Adipose tissue (tissue), 3 donors: ENCODE measurements around the gene P2RY10. TPM values are rescaled to one million over a fixed set of nuclear protein-coding genes. Genes with fewer than 3 reads are reported as not detected.

ENCODE experiments used
- H3K27ac ChIP-seq: one replicate; pipeline ENCODE4 v1.5.1; 2013; ENCODE audit warnings: low read depth, low read length
- WGBS, 3 donors: extraction: QIAGEN DNeasy Blood & Tissue Kit; methylation state at CpG; one replicate each; pipeline ENCODE4 v1.1.7; 2013; 5-methylcytosine and 5-hydroxymethylcytosine counted together
- polyA plus RNA-seq, 3 donors: library from polyadenylated mRNA; stranded (reverse); fragments of 200-250 nt; gene quantifications; one replicate each; pipeline ENCODE4 v1.2.3, GENCODE V29; 2013
- donor health status: healthy with polysubstance abuse.
- donor health status: Bipolar disorder and iron deficiency.
- donor health status: healthy.

P2RY10 gene
- under 1 TPM in 2 of 3 donors, not detected in 1; 0.20 to 0.73 TPM for polyA plus RNA-seq

GRCh38 chrX:78945186-78945912 is at the start of gene P2RY10:
Gene P2RY10, plus strand, starts transcription at chrX:78945391. Its CDS starts 15,130 bp downstream, at chrX:78960521.
- WGBS, 3 donors: 48 to 67% (median 54%) methylated on average over 5 of the region's 5 CpGs

GRCh38 chrX:78922754-78923153 is 22.4 kb upstream of the P2RY10 start:
- H3K27ac ChIP-seq: no peak overlapping the region
- WGBS, 3 donors: 33 to 47% (median 44%) methylated on average over 1 of the region's 1 CpG

More at GRCh38 chrX:78945186-78945912, at the start of gene P2RY10:
- H3K27ac ChIP-seq: no peak within 1 kb of the TSS

- no peak overlapping the region for H3K27ac ChIP-seq
- 43 to 60% (median 55%) methylated on average over 3 of the region's 3 CpGs for WGBS, 3 donors
Measured at GRCh38 chrX:78923198-78924015, 21.8 kb upstream of the P2RY10 start.

GRCh38 chrX:78931814-78932213 is 13.4 kb upstream of the P2RY10 start:
- no peak overlapping the region for H3K27ac ChIP-seq
- WGBS, 3 donors: 28 to 46% (median 29%) methylated on average over 1 of the region's 1 CpG

GRCh38 chrX:78934866-78935265 is 10.3 kb upstream of the P2RY10 start:
- WGBS, 3 donors: 86 to 95% (median 91%) methylated on average over 7 of the region's 7 CpGs
- H3K27ac ChIP-seq: no peak overlapping the region

- no peak overlapping the region for H3K27ac ChIP-seq
- WGBS, 3 donors: 53 to 93% (median 67%) methylated on average over 3 of the region's 3 CpGs
Measured at GRCh38 chrX:78944351-78944750, 840 bp upstream of the P2RY10 start.

- no peak overlapping the region for H3K27ac ChIP-seq
- 50 to 65% (median 56%) methylated on average over 1 of the region's 1 CpG for WGBS, 3 donors
Measured at GRCh38 chrX:78946178-78946931, 1.2 kb downstream of the P2RY10 start.

- WGBS, 3 donors: 51 to 56% (median 52%) methylated on average over 3 of the region's 3 CpGs
- no peak overlapping the region for H3K27ac ChIP-seq
Measured at GRCh38 chrX:78950009-78950835, 5.0 kb downstream of the P2RY10 start.

- H3K27ac ChIP-seq: no peak overlapping the region
- 37 to 82% (median 43%) methylated on average over 2 of the region's 2 CpGs for WGBS, 3 donors
Measured at GRCh38 chrX:78957049-78957767, 12.0 kb downstream of the P2RY10 start.

GRCh38 chrX:78957768-78958130 is 12.6 kb downstream of the P2RY10 start:
- no peak overlapping the region for H3K27ac ChIP-seq

GRCh38 chrX:78958419-78959116 is 13.4 kb downstream of the P2RY10 start:
- no peak overlapping the region for H3K27ac ChIP-seq
- WGBS, 3 donors: 56 to 86% (median 63%) methylated on average over 2 of the region's 2 CpGs

GRCh38 chrX:78960888-78961287 is 15.7 kb downstream of the P2RY10 start:
- no peak overlapping the region for H3K27ac ChIP-seq
- WGBS, 3 donors: 75 to 95% (median 83%) methylated on average over 8 of the region's 8 CpGs

- 54 to 90% (median 66%) methylated on average over 3 of the region's 3 CpGs for WGBS, 3 donors
- no peak overlapping the region for H3K27ac ChIP-seq
Measured at GRCh38 chrX:78964598-78964997, 19.4 kb downstream of the P2RY10 start.

GRCh38 chrX:78979789-78980464 is 34.7 kb downstream of the P2RY10 start:
- no peak overlapping the region for H3K27ac ChIP-seq
- 56 to 76% (median 62%) methylated on average over 4 of the region's 4 CpGs for WGBS, 3 donors

GRCh38 chrX:78989349-78989748 is 44.2 kb downstream of the P2RY10 start:
- no peak overlapping the region for H3K27ac ChIP-seq
- WGBS, 3 donors: 20 to 63% (median 48%) methylated on average over 1 of the region's 1 CpG

GRCh38 chrX:78997870-78998558 is 52.8 kb downstream of the P2RY10 start:
- 57 to 83% (median 66%) methylated on average over 4 to 5 of the region's 5 CpGs for WGBS, 3 donors
- H3K27ac ChIP-seq: no peak overlapping the region
